Endometrium (tissue), 2 donors: ENCODE results near the gene PRSS16.
"Not testable (repeated sequence)": the region's sequence is repeated elsewhere in the genome, so short reads cannot be mapped to it uniquely, and the experiment has no call there.

Source experiments
- FAIRE-seq: peaks from 2 replicates; lab custom pipeline; 2012; peaks lifted over from hg19 to GRCh38; lab: Jason Lieb, UNC
- donor health status: control.
- donor health status: control.

The PRSS16 gene

DNA sequence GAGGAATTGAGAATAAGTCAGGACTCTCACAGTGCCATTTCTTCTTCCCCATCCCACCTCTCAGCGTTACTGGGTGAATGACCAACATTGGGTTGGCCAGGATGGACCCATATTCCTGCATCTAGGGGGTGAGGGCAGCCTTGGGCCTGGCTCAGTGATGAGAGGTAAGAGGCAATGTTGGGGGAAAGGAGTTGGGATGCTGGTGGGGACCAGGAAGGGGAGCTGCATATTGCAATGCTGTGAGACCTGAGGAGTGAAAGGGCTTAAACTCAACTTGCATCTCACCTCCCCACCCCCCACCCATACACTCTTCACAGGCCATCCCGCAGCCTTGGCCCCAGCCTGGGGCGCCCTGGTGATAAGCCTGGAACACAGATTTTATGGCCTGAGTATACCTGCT, 1.3 kb downstream of the PRSS16 start:
- no peak for FAIRE-seq

DNA sequence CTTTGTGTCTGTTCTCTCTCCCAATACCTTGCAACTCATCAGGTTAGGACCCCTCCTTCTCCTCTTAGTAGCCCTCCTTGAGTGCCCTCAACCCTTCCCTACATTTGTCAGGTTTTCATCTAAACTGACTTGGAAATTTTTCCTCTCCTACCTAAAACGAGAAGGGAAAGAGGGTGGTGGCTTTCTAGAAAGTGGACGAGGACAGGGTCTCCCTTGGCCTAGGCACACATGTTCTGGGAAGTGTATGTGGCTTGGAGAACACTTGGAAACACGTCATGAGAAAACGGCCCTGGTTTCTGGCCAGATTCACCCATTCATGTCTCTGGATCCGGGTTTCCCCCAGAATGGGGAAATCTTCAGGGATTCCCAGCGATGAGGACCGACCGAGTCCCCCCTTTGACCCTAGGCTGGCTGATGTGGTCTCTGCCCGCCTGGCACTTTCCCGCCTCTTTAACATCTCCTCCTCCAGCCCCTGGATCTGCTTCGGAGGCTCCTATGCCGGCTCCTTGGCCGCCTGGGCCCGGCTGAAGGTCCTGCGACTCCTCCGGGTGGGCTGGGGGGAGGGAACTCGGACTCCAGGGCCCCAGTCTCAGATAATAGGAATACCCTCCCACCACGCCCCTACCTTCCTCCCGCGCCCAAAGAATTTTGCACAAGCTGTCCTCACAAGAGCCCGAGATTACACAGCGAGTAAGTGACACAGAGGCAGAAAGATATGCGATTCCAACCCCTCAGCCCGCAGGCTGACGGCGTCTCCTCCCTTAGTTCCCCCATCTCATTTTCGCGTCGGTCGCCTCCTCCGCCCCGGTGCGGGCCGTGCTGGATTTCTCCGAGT, 3.0 kb downstream of the PRSS16 start:
- FAIRE-seq = no peak

DNA sequence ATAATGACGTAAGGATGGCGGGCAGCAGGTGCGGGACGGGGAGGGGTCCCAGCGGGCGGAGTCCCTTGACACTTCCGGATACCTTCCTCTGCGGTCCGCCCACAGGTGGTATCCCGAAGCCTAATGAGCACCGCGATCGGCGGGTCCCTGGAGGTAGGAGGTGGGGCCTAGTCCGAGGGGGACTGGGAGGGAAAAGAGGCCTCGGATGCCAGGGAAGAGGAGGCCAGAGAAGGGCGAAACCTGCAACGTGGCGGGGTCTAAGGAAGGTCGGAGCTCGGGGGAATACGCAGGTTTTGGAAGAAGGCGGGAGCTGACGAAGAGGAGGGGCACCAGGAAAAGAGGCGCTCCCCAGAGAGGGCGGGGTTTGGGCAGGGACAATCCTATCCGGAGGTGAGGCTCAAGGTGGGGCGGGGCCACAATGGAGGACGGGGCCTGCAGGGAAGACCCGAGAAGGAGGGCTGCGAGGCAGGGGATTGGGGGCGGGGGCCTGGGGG, 3.7 kb downstream of the PRSS16 start:
- no peak for FAIRE-seq

DNA sequence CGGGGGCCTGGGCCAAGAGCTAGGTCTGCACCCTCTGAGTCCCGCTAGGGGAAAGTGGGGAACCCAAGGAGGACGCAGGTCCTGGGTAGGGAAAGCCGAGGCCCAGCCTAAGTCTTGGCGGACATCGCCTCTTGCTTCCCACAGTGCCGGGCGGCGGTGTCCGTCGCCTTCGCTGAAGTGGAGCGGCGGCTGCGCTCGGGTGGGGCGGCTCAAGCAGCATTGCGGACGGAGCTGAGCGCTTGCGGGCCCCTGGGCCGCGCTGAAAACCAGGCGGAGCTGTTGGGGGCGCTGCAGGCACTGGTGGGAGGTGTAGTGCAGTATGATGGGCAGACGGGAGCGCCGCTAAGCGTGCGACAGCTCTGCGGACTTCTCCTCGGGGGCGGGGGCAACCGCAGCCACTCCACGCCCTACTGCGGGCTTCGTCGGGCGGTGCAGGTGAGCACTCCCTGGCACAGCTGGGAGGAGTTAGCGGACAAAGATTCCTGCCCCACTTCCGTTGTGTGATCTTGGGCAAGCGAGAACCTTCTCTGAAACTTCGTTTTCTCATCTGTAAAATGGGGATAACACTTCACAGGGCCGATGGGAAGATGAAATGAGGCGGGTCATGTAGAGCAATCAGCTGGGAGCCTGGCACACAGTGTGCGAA, 4.2 kb downstream of the PRSS16 start:
- no peak for FAIRE-seq

DNA sequence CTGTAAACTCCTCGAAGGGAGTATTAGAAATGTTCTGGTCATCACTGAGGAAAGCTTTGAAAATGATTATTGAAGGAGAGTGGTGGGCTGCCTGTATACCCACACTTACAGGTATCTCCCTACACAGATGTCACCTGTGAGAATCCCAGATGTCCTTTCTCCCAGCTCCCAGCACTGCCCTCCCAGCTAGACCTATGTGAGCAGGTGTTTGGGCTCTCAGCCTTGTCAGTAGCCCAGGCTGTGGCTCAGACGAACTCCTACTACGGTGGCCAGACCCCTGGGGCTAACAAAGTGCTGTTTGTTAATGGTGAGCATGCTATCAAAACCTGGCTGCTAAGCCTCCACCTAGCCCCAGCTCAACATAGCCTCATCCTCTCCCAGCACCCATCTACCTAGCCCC, 7.1 kb downstream of the PRSS16 start:
- no peak for FAIRE-seq

DNA sequence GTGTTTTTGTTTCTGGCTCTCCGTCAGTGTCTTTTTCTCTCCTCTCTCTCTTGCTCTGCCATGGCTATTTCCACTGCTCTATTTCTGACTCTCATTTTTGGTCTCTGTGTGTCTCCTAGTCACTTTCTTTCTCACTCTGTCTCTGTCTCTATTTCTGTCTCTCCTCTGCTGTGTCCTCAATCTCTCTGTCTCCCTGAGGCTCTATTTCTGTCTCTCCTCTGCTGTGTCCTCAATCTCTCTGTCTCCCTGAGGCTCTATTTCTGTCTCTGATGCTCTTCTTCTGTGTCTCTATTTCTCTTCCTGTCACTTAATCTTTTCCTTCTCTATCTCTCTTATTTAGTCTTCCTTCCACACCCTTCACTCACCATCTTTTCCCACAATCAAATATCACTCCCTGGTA, 8.4 kb downstream of the PRSS16 start:
- no peak for FAIRE-seq

DNA sequence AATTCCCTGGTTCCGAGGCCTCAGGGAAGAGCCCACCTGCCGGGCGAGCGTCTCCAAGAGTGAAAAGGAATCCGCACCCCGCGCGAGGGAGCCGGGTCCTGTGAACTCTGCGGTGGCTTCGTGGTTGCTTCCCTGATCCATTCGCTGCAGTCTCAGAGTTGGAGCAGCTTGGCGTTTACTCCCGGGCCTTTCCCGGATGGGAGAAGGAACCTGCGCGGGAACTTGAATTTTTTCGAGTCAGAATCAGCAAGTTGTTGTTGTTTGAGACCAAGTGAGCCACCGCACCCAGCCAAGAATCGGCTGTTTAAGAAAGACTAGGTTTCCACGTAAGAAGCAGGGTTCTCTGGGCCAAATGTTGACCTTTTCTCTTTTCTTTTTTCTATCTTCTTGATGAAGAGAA, 12.9 kb downstream of the PRSS16 start:
- FAIRE-seq = no peak

DNA sequence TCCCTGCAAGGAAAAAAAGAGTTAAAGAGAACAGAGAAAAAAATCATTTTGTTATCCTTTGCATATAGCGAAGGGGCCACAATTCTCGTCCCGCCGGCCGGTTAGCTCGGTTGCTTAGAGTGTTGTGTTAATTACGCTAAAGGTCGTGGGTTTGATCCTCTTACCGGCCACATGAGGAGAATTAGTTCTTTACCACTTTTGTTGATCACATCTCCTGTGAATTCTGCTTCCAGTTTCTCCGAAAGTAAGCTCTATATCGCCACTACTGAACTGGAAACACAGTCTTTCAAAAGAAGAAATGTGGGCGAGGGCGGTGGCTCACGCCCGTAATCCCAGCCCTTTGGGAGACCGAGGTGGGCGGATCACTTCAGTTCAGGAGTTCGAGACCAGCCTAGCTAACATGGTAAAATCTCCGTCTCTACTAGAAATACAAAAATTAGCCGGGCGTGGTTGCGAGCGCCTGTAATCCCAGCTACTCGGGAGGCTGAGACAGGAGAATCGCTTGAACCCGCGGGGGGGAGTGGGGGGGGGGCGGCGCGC, 13.4 kb downstream of the PRSS16 start:
- no peak for FAIRE-seq

DNA sequence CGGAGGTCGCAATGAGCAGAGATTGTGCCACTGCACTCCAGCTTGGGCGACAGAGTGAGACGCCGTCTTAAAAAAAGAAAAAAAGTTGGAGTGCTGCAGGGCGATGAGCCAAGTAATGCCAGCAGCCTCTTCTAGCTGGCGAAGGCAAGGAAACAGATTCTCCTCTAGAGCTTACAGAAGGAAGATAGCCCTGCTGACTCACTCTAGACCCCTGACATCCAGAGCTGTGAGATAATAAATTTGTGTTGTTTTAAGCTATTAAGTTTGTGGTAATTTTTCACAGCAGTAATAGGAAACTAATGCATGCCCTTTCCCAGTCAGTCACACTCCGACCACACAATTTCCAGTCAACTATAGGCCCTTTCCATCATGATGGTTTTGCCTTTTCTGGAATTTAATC, 16.4 kb downstream of the PRSS16 start:
- FAIRE-seq = no peak

DNA sequence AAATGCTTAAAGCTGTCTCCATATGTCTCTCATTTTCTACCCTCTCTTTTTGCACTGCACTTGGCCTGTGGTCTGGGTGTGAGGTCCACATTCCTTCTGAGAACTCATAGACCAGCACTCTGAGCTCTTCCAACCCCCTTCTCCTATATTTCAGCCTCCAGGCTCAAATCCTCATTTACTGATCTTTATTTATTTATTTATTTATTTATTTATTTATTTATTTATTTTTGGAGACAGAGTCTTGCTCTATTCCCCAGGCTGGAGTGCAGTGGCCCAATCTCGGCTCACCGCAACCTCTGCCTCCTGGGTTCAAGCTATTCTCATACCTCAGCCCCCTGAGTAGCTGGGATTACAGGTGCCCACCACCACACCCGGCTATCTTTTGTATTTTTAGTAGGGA, 19.5 kb downstream of the PRSS16 start:
- not testable (repeated sequence) for FAIRE-seq

DNA sequence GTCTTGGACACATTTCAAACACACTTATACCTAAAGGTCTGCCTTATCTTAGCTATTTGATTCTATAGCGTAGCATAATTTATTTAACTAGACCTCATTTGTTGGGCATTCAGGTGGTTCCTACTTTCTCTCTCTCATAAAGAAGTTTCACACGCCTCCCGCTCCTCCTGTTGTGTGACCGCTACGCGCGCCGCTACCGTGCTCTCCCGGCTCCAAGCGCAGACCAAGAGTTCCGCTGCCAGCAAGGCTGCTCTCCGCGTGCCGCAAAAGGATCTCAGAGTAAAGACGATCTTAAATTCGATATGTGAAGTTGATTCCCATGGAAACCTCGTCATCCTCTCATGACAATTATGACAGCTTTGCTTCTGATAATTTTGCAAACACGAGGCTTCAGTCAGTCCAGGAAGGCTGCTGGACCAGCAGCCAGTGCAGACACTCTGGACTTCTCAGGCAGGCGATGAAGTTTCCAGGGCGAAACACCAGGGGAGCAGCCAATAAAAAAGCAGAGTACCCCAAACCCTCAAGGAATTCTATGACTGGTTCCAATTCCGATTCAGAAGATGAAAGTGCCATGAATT, 20.4 kb downstream of the PRSS16 start:
- no peak for FAIRE-seq

DNA sequence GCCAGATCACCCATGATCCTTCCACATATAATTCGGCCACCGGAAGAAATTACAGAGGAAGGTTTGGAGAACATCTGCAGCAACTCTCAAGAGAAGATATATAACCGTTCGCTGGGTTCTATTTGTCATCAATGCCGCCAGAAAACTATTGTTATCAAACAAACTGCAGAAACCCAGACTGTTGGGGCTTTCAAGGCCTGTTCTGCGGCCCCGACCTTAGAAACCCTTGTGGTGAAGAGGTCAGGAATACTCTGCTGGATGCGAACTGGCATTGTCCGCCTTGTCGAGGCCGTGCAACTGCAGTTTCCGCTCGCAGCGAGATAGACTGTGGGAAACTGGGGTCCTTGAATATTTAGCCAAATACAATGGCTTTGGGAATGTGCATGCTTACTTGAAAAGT, 21.3 kb downstream of the PRSS16 start:
- no peak for FAIRE-seq

DNA sequence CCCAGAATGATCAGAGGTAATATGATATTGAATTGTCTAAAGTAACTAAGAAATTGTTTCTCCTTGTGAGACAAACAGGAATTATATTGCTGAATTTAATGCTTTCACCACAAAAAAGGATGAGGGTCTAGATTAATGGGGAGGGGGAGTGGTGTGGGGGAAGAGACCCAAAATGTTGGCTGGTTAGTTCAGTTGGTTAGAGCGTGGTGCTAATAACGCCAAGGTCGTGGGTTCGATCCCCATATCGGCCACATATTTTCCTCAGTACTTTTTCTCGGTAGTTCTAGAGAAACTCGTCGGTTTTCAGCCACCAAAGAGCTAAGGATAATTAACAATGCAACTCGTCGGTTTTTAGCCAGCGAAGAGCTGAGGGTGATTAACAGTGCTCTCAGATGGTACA, 26.3 kb downstream of the PRSS16 start:
- no peak for FAIRE-seq

DNA sequence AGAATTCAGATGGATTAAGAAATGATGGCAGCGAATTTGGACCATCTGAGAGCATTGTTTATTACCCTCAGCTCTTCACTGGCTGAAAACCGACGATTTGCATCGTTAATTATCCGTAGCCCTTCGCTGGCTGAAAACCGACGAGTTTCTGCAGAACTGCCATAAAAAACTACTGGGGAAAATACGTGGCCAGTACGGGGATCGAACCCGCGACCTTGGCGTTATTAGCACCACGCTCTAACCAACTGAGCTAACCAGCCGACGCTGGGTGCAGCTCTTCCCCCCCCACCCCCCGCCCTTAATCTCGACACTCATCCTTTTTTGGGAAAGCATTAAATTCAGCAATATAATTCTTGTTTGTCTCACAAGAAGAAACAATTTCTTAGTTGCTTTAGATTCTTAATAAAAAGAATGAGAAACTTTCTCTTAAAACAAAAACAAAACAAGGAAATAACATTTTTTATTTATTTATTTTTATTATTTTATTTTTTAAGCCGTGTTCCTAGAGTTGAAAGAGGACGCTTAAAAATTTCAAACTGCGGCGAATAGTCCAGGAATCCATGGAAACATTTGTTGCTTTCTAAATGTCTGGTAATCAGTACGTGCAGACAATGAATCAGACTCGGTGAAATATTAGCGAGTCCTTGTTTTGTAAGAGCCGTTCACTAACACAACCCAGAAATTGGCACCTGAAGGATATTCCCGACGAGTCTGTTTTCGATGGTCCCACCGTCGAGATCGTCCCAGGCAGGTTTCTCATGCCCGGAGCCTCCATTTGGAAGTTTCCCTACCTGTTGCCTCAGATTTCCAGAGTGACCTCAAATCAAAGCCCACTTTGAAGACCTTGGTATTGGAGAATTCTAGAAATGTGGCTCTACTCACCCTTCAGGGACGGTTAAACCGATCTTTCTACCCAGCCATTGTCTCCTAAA, 27.8 kb downstream of the PRSS16 start:
- FAIRE-seq = no peak

DNA sequence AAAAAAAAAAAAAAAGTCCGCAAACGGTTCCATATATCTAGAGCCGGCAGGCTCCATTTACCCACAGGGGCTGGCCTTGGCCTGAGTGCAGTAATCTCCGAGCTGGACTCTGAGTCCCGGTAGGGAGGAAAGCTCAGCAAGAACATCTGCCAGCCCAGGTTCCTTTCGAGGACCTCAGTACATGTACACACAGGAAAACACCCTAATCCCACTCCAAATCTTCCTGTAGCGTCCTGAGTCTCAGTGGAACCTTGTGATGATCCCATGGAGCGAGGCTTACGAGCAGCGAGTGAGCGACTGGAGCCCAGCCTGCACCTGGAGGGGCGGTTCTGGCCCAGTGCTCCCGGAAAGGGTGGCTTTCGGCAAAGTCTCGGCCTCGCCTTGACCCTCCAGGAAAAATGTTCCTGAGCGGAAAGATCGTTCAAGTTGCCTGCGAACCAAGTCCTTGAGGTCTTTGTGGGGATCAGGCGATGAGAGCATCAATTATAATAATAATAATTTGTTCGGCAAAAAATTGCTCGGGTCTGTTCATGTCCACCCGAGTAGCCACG, 32.1 kb downstream of the PRSS16 start:
- FAIRE-seq = no peak

DNA sequence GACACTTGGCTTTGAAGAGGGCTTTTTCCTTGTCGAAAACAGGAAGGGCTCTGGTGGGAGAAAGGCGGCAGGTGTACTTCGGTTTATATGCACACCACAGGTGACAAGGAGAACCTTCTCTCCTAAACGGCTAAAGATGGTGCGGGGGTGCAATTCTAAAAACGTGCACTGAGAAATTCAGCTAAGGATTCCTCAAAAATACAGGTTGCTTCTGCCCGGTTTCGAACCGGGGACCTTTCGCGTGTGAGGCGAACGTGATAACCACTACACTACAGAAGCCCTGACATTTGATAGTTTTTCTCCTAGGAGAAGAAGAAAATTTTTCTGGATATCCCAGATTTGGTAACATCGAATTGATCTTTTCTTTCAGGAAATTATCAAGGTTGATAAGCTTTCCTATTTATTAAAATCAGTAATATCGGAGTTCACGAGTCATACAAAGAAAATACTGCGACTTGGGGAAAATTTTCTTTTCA, 32.6 kb downstream of the PRSS16 start:
- FAIRE-seq = no peak

DNA sequence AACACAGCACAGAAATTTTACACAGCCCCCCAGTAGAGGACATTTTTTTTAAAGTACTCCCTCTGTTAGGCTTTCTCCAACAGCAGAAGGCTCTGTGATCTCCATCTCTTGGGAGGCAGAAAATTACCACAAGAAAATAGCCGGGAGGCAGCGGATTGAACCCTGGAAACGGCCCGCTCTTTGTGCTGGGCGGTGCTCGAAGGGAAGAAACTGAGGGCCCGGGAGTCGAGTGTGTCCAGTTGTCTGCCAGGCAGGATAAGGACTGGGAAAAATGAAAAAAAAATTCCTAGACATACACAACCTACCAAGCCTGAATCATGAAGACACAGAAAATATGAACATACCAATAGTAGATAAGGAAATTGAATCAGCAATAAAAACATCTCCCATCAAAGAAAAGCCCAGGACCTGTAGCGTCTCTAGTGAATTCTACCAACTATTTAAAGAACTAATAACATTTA, 33.1 kb downstream of the PRSS16 start:
- FAIRE-seq = no peak

DNA sequence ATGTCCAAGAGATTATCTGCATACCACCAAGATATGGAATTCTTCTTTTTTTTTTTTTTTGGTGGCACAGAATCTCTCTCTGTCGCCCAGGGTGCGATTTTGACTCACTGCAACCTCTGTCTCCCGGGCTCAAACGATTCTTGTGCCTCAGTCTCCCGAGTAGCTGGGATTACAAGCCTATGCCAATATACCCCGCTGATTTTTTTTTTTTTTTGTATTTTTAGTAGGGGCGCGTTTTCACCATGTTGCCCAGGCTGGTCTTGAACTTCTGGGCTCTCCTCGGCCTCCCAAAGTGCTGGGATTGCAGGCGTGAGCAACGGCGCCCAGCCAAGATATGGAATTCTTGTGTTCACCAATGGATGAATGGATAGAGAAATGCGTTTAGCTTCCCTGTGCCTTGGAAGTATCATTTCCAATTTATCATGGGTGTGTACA, 33.6 kb downstream of the PRSS16 start:
- no peak for FAIRE-seq

DNA sequence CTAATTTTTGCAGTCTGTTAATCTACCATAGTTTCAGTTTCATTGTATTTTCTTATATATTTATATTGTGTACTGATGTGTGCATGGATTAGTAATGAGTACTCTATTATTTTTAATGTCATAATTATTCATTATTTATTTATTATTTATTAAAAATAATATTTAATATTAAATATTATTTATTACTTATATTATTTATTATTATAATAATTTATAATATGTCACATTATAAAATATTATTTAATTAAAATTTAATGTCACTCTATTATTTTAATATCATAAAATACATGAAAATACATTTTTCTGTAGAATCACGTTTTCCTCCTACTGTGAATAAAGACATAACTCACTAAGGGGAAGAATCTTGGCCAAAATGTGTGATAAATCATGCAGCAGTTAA, 34.1 kb downstream of the PRSS16 start:
- FAIRE-seq = peak; percentile 72

DNA sequence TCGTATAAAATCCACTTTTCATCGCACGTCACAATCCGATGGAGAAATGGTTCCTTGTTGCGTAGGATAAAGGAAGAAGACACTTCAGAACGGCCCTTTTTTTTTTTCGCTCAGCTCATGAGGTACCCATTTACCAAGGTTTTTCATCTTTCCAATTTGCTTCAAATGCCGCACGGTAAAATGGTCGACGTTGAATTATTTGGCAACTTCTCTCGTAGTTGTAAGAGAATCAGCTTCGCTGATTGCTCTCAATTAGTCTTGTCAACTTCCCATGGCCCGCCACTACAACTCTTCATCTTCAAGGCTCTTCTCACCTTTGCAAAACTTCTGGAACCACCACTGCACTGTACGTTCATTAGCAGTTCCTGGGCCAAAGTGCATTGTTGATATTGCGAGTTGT, 35.8 kb downstream of the PRSS16 start:
- no peak for FAIRE-seq

DNA sequence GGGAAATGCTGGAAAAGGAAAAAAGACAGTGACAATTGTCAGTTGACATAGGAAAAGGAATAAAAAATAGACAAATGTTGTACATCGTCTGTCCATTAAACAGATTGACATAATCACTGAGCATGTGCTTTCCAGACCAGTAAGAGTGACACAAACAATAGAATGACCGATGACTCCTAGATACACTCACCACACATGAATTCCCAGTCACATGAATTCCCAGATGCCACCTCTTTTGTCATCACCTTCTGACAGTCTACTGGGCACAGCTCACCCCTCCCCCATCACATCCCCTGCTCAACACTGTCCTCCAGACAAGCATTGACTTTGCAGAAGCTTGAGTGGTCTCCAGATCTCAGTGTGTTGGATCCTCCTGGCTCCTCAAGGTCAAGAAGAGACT, 38.6 kb downstream of the PRSS16 start:
- no peak for FAIRE-seq
